HL-60 (cell line): Measurements from ENCODE around the gene AIRE.

ENCODE experiments used
- DNase-seq, 2 experiments: peaks; one replicate each; pipeline ENCODE4 v3.0.0-alpha.2; 2010 to 2020; ENCODE audit warnings: low read depth in 1 of 2, low spot score in 1 of 2
- H3K27ac ChIP-seq: fragments of 250-450 bp; sonication (Bioruptor Pico); replicated peaks from 2 replicates; pipeline ENCODE4 v1.5.1; 2020; ENCODE audit warnings: mild to moderate bottlenecking, moderate library complexity
- H3K27me3 ChIP-seq: fragments of 250-450 bp; sonication (Bioruptor Pico); 2 replicates; pipeline ENCODE4 v1.5.1; 2021; ENCODE audit warnings: mild to moderate bottlenecking, moderate library complexity; ENCODE audit not compliant: insufficient read depth, poor library complexity, severe bottlenecking
- H3K4me3 ChIP-seq: replicated peaks from 2 replicates; pipeline ENCODE4 v1.5.1; 2011; ENCODE audit warnings: mild to moderate bottlenecking, control low read depth, low read length; ENCODE audit not compliant: insufficient read depth
- GABPA ChIP-seq: IDR thresholded peaks from 2 replicates; pipeline ENCODE4 v1.6.1; 2012; ENCODE audit warnings: low read depth
- POLR2AphosphoS5 ChIP-seq: IDR thresholded peaks from 2 replicates; pipeline ENCODE4 v1.6.1; 2012; ENCODE audit warnings: low read depth
- REST ChIP-seq: IDR thresholded peaks from 2 replicates; pipeline ENCODE4 v1.6.1; 2012; ENCODE audit warnings: low read depth; ENCODE audit not compliant: insufficient replicate concordance
- SPI1 ChIP-seq: IDR thresholded peaks from 2 replicates; pipeline ENCODE4 v1.6.1; 2012; ENCODE audit warnings: low read depth, mild to moderate bottlenecking, borderline replicate concordance
- TF ChIP-seq, protein P1 (sequence below): IDR thresholded peaks from one replicate; pipeline ENCODE4 v1.5.1; 2011; ENCODE audit warnings: low read length, control low read depth, inconsistent platforms; ENCODE audit not compliant: insufficient read depth

Gene AIRE

GRCh38 chr21:44321846-44322450 lies 36.3 kb downstream of the AIRE start:
- no peaks in the 10 kb centered on the region for H3K27me3 ChIP-seq
- TF ChIP-seq REST (no peak), POLR2AphosphoS5 (no peak), SPI1 (no peak), GABPA (no peak)
- TF ChIP-seq, protein P1, sequence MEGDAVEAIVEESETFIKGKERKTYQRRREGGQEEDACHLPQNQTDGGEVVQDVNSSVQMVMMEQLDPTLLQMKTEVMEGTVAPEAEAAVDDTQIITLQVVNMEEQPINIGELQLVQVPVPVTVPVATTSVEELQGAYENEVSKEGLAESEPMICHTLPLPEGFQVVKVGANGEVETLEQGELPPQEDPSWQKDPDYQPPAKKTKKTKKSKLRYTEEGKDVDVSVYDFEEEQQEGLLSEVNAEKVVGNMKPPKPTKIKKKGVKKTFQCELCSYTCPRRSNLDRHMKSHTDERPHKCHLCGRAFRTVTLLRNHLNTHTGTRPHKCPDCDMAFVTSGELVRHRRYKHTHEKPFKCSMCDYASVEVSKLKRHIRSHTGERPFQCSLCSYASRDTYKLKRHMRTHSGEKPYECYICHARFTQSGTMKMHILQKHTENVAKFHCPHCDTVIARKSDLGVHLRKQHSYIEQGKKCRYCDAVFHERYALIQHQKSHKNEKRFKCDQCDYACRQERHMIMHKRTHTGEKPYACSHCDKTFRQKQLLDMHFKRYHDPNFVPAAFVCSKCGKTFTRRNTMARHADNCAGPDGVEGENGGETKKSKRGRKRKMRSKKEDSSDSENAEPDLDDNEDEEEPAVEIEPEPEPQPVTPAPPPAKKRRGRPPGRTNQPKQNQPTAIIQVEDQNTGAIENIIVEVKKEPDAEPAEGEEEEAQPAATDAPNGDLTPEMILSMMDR: no peak
- H3K27ac ChIP-seq: no peak overlapping the region
- no peak overlapping the region for H3K4me3 ChIP-seq
- no peak for DNase-seq

GRCh38 chr21:44322621-44323325 lies 37.1 kb downstream of the AIRE start:
- DNase-seq: no peak
- Histone ChIP-seq H3K4me3 (no peak overlapping the region), H3K27ac (no peak overlapping the region), H3K27me3 (no peaks in the 10 kb centered on the region)
- TF ChIP-seq SPI1: no peak
- TF ChIP-seq REST: no peak
- TF ChIP-seq GABPA: no peak
- TF ChIP-seq, protein P1: no peak
- no peak for TF ChIP-seq POLR2AphosphoS5

DNA sequence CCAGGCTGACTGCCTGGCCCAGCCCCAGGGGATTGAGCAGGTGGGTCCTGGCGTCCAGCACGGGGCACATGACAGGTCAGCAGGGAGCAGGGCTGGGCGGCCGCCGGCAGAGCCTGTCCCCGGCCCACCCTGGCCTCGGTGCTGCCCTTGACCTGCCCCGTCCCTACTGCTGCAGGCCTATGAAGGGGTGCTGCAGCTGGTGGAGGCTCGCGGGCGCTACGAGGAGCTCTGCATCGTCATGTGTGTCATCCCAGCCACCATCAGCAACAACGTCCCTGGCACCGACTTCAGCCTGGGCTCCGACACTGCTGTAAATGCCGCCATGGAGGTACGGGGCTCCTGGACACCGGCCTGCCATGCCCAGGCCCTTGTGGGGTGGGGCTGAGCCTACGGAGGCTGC lies 37.9 kb downstream of the AIRE start:
- H3K27me3 ChIP-seq: no peaks in the 10 kb centered on the region
- H3K27ac ChIP-seq: no peak overlapping the region
- no peak for DNase-seq
- TF ChIP-seq, protein P1: no peak
- TF ChIP-seq REST: no peak
- no peak for TF ChIP-seq POLR2AphosphoS5
- no peak for TF ChIP-seq SPI1
- no peak for TF ChIP-seq GABPA
- no peak overlapping the region for H3K4me3 ChIP-seq
